Measurements from ENCODE around the gene NME9.

GRCh38 chr3:138354376-138354775 is 24.7 kb upstream of the NME9 start:
- TF ChIP-seq POLR2A (IDR thresholded peaks at IDR 0.05; ENCODE audit: low read length) (no peak), GATA1 (IDR thresholded peaks at IDR 0.05; ENCODE audit: low read depth, low read length) (no peak)
